ENCODE data around the gene CNPY3.
A peak's percentile ranks its signal among the peaks of the same experiment; 100 is the strongest.

CNPY3 gene

GRCh38 chr6:42967228-42967627 lies 37.9 kb downstream of the CNPY3 start:
- no peak overlapping the region for H3K27ac ChIP-seq (ENCODE audit: low read depth, low read length)
- peaks cover 22 to 56% of the 10 kb centered on the region in 2 donors for H3K36me3 ChIP-seq (ENCODE audit: control insufficient read depth in 1 of 2, insufficient read depth in 2 of 2, low read length in 2 of 2)
- H3K9me3 ChIP-seq (ENCODE audit: control insufficient read depth in 1 of 2, low read length in 2 of 2): no peaks in the 10 kb centered on the region
- H3K9ac ChIP-seq (ENCODE audit: low read depth in 1 of 2, low read length in 2 of 2): no peak overlapping the region
- no peaks in the 10 kb centered on the region for H3K4me1 ChIP-seq (ENCODE audit: control insufficient read depth in 1 of 2, insufficient read depth in 2 of 2, low read length in 2 of 2)
- no peak overlapping the region for H3K4me3 ChIP-seq (ENCODE audit: low read depth in 1 of 2, low read length in 2 of 2)
- no peaks in the 10 kb centered on the region for H3K27me3 ChIP-seq (ENCODE audit: control insufficient read depth in 1 of 2, insufficient read depth in 2 of 2, low read length in 2 of 2)

- H3K9ac ChIP-seq (ENCODE audit: low read depth in 1 of 2, low read length in 2 of 2): no peak overlapping the region
- H3K27ac ChIP-seq (ENCODE audit: low read depth, low read length): no peak overlapping the region
- H3K36me3 ChIP-seq (ENCODE audit: control insufficient read depth in 1 of 2, insufficient read depth in 2 of 2, low read length in 2 of 2): peaks cover 18 to 53% of the 10 kb centered on the region in 2 donors
These were observed 38.9 kb downstream of the CNPY3 start for GRCh38 chr6:42968126-42968701.

GRCh38 chr6:42968783-42969182 lies 39.5 kb downstream of the CNPY3 start:
- Histone ChIP-seq H3K4me1 (ENCODE audit: control insufficient read depth in 1 of 2, insufficient read depth in 2 of 2, low read length in 2 of 2) (no peaks in the 10 kb centered on the region), H3K27ac (ENCODE audit: low read depth, low read length) (no peak overlapping the region), H3K4me3 (ENCODE audit: low read depth in 1 of 2, low read length in 2 of 2) (no peak overlapping the region), H3K9ac (ENCODE audit: low read depth in 1 of 2, low read length in 2 of 2) (no peak overlapping the region), H3K27me3 (ENCODE audit: control insufficient read depth in 1 of 2, insufficient read depth in 2 of 2, low read length in 2 of 2) (no peaks in the 10 kb centered on the region), H3K9me3 (ENCODE audit: control insufficient read depth in 1 of 2, low read length in 2 of 2) (no peaks in the 10 kb centered on the region), H3K36me3 (ENCODE audit: control insufficient read depth in 1 of 2, insufficient read depth in 2 of 2, low read length in 2 of 2) (peaks cover 18 to 57% of the 10 kb centered on the region in 2 donors)

More at GRCh38 chr6:42968126-42968701, 38.9 kb downstream of the CNPY3 start:
- Histone ChIP-seq H3K27me3 (ENCODE audit: control insufficient read depth in 1 of 2, insufficient read depth in 2 of 2, low read length in 2 of 2) (no peaks in the 10 kb centered on the region), H3K4me3 (ENCODE audit: low read depth in 1 of 2, low read length in 2 of 2) (no peak overlapping the region), H3K9me3 (ENCODE audit: control insufficient read depth in 1 of 2, low read length in 2 of 2) (no peaks in the 10 kb centered on the region), H3K4me1 (ENCODE audit: control insufficient read depth in 1 of 2, insufficient read depth in 2 of 2, low read length in 2 of 2) (no peaks in the 10 kb centered on the region)

GRCh38 chr6:42969431-42969830 lies 40.2 kb downstream of the CNPY3 start:
- Histone ChIP-seq H3K27ac (ENCODE audit: low read depth, low read length) (no peak overlapping the region), H3K27me3 (ENCODE audit: control insufficient read depth in 1 of 2, insufficient read depth in 2 of 2, low read length in 2 of 2) (no peaks in the 10 kb centered on the region), H3K36me3 (ENCODE audit: control insufficient read depth in 1 of 2, insufficient read depth in 2 of 2, low read length in 2 of 2) (peaks cover 14 to 55% of the 10 kb centered on the region in 2 donors), H3K9me3 (ENCODE audit: control insufficient read depth in 1 of 2, low read length in 2 of 2) (no peaks in the 10 kb centered on the region), H3K4me1 (ENCODE audit: control insufficient read depth in 1 of 2, insufficient read depth in 2 of 2, low read length in 2 of 2) (no peaks in the 10 kb centered on the region), H3K4me3 (ENCODE audit: low read depth in 1 of 2, low read length in 2 of 2) (no peak overlapping the region), H3K9ac (ENCODE audit: low read depth in 1 of 2, low read length in 2 of 2) (no peak overlapping the region)

- Histone ChIP-seq H3K9me3 (ENCODE audit: control insufficient read depth in 1 of 2, low read length in 2 of 2) (no peaks in the 10 kb centered on the region), H3K36me3 (ENCODE audit: control insufficient read depth in 1 of 2, insufficient read depth in 2 of 2, low read length in 2 of 2) (peaks cover 9 to 50% of the 10 kb centered on the region in 2 donors), H3K4me3 (ENCODE audit: low read depth in 1 of 2, low read length in 2 of 2) (no peak overlapping the region), H3K4me1 (ENCODE audit: control insufficient read depth in 1 of 2, insufficient read depth in 2 of 2, low read length in 2 of 2) (no peaks in the 10 kb centered on the region), H3K27me3 (ENCODE audit: control insufficient read depth in 1 of 2, insufficient read depth in 2 of 2, low read length in 2 of 2) (no peaks in the 10 kb centered on the region), H3K9ac (ENCODE audit: low read depth in 1 of 2, low read length in 2 of 2) (no peak overlapping the region), H3K27ac (ENCODE audit: low read depth, low read length) (no peak overlapping the region)
These were observed 40.7 kb downstream of the CNPY3 start for GRCh38 chr6:42969934-42970333.

GRCh38 chr6:42970871-42971612 lies 41.8 kb downstream of the CNPY3 start:
- H3K9ac ChIP-seq (ENCODE audit: low read depth in 1 of 2, low read length in 2 of 2): no peak overlapping the region
- no peaks in the 10 kb centered on the region for H3K9me3 ChIP-seq (ENCODE audit: control insufficient read depth in 1 of 2, low read length in 2 of 2)
- no peak overlapping the region for H3K27ac ChIP-seq (ENCODE audit: low read depth, low read length)
- H3K27me3 ChIP-seq (ENCODE audit: control insufficient read depth in 1 of 2, insufficient read depth in 2 of 2, low read length in 2 of 2): no peaks in the 10 kb centered on the region
- H3K4me3 ChIP-seq (ENCODE audit: low read depth in 1 of 2, low read length in 2 of 2): no peak overlapping the region
- H3K36me3 ChIP-seq (ENCODE audit: control insufficient read depth in 1 of 2, insufficient read depth in 2 of 2, low read length in 2 of 2): peaks cover 8 to 44% of the 10 kb centered on the region in 2 donors
- H3K4me1 ChIP-seq (ENCODE audit: control insufficient read depth in 1 of 2, insufficient read depth in 2 of 2, low read length in 2 of 2): no peaks in the 10 kb centered on the region

GRCh38 chr6:42971746-42972327 lies 42.6 kb downstream of the CNPY3 start:
- Histone ChIP-seq H3K4me1 (ENCODE audit: control insufficient read depth in 1 of 2, insufficient read depth in 2 of 2, low read length in 2 of 2) (peaks cover 0 to 2% of the 10 kb centered on the region in 2 donors), H3K4me3 (ENCODE audit: low read depth in 1 of 2, low read length in 2 of 2) (no peak overlapping the region), H3K9ac (ENCODE audit: low read depth in 1 of 2, low read length in 2 of 2) (no peak overlapping the region), H3K9me3 (ENCODE audit: control insufficient read depth in 1 of 2, low read length in 2 of 2) (no peaks in the 10 kb centered on the region), H3K27ac (ENCODE audit: low read depth, low read length) (no peak overlapping the region), H3K36me3 (ENCODE audit: control insufficient read depth in 1 of 2, insufficient read depth in 2 of 2, low read length in 2 of 2) (peaks cover 4 to 36% of the 10 kb centered on the region in 2 donors), H3K27me3 (ENCODE audit: control insufficient read depth in 1 of 2, insufficient read depth in 2 of 2, low read length in 2 of 2) (no peaks in the 10 kb centered on the region)

GRCh38 chr6:42973926-42974325 lies 44.6 kb downstream of the CNPY3 start:
- Histone ChIP-seq H3K9me3 (ENCODE audit: control insufficient read depth in 1 of 2, low read length in 2 of 2) (no peaks in the 10 kb centered on the region), H3K4me3 (ENCODE audit: low read depth in 1 of 2, low read length in 2 of 2) (no peak overlapping the region), H3K27ac (ENCODE audit: low read depth, low read length) (no peak overlapping the region), H3K27me3 (ENCODE audit: control insufficient read depth in 1 of 2, insufficient read depth in 2 of 2, low read length in 2 of 2) (no peaks in the 10 kb centered on the region), H3K36me3 (ENCODE audit: control insufficient read depth in 1 of 2, insufficient read depth in 2 of 2, low read length in 2 of 2) (peaks cover 0 to 20% of the 10 kb centered on the region in 2 donors), H3K9ac (ENCODE audit: low read depth in 1 of 2, low read length in 2 of 2) (no peak overlapping the region), H3K4me1 (ENCODE audit: control insufficient read depth in 1 of 2, insufficient read depth in 2 of 2, low read length in 2 of 2) (peaks cover 10 to 11% of the 10 kb centered on the region in 2 donors)

GRCh38 chr6:42974919-42975505 lies 45.7 kb downstream of the CNPY3 start:
- Histone ChIP-seq H3K4me1 (ENCODE audit: control insufficient read depth in 1 of 2, insufficient read depth in 2 of 2, low read length in 2 of 2) (peaks cover 17 to 18% of the 10 kb centered on the region in 2 donors), H3K27ac (ENCODE audit: low read depth, low read length) (no peak overlapping the region), H3K9ac (ENCODE audit: low read depth in 1 of 2, low read length in 2 of 2) (no peak overlapping the region), H3K36me3 (ENCODE audit: control insufficient read depth in 1 of 2, insufficient read depth in 2 of 2, low read length in 2 of 2) (peaks cover 0 to 9% of the 10 kb centered on the region in 2 donors), H3K9me3 (ENCODE audit: control insufficient read depth in 1 of 2, low read length in 2 of 2) (no peaks in the 10 kb centered on the region), H3K4me3 (ENCODE audit: low read depth in 1 of 2, low read length in 2 of 2) (no peak overlapping the region), H3K27me3 (ENCODE audit: control insufficient read depth in 1 of 2, insufficient read depth in 2 of 2, low read length in 2 of 2) (no peaks in the 10 kb centered on the region)

GRCh38 chr6:42978487-42978838 lies 49.2 kb downstream of the CNPY3 start:
- H3K36me3 ChIP-seq (ENCODE audit: control insufficient read depth in 1 of 2, insufficient read depth in 2 of 2, low read length in 2 of 2): peaks cover 0 to 7% of the 10 kb centered on the region in 2 donors
- H3K27ac ChIP-seq (ENCODE audit: low read depth, low read length): peak overlapping the region; percentile 74
- peaks cover 18 to 19% of the 10 kb centered on the region in 2 donors for H3K4me1 ChIP-seq (ENCODE audit: control insufficient read depth in 1 of 2, insufficient read depth in 2 of 2, low read length in 2 of 2)
- peak overlapping the region; percentile 45 to 70 for H3K9ac ChIP-seq (ENCODE audit: low read depth in 1 of 2, low read length in 2 of 2)
- peak overlapping the region; percentile 68 to 72 for H3K4me3 ChIP-seq (ENCODE audit: low read depth in 1 of 2, low read length in 2 of 2)
- no peaks in the 10 kb centered on the region for H3K27me3 ChIP-seq (ENCODE audit: control insufficient read depth in 1 of 2, insufficient read depth in 2 of 2, low read length in 2 of 2)
- H3K9me3 ChIP-seq (ENCODE audit: control insufficient read depth in 1 of 2, low read length in 2 of 2): no peaks in the 10 kb centered on the region

All from duodenal mucosa (tissue), 2 donors.